Effector CD8-positive, alpha-beta T cell (primary cell): ENCODE measurements around the gene FKBP4.
A peak's percentile ranks its signal among the peaks of the same experiment; 100 is the strongest.

Experiments
- DNase-seq: peaks from one replicate; lab custom pipeline; 2025; lab: John Stamatoyannopoulos, UW

FKBP4 gene

GRCh38 chr12:2853626-2854025, 58.9 kb downstream of the FKBP4 start:
- peak; percentile 18 for DNase-seq
